Epithelial cell of proximal tubule (primary cell): ENCODE measurements around the gene MAML3. TPM values are rescaled to one million over a fixed set of nuclear protein-coding genes. Genes with fewer than 3 reads are reported as not detected.

Experiments used
- DNase-seq: peaks from one replicate; pipeline ENCODE4 v3.0.0-alpha.2; 2011; ENCODE audit warnings: low read depth
- H3K4me3 ChIP-seq: 2 replicates; pipeline ENCODE4 v1.5.1; 2011; ENCODE audit warnings: low read depth, mild to moderate bottlenecking, low read length
- total RNA-seq: library from RNA; depleted of rRNA; stranded (reverse); fragments of >200 nt; gene quantifications from 2 replicates; pipeline ENCODE4 v1.2.3, GENCODE V29; 2015
- TF ChIP-seq, protein P1 (sequence below): conservative IDR thresholded peaks from 2 replicates; pipeline ENCODE4 v1.5.1; 2012; ENCODE audit warnings: low read depth, mild to moderate bottlenecking, low read length

MAML3 gene
- total RNA-seq, 1 donor from 2014 or later = 1.2 TPM

DNA sequence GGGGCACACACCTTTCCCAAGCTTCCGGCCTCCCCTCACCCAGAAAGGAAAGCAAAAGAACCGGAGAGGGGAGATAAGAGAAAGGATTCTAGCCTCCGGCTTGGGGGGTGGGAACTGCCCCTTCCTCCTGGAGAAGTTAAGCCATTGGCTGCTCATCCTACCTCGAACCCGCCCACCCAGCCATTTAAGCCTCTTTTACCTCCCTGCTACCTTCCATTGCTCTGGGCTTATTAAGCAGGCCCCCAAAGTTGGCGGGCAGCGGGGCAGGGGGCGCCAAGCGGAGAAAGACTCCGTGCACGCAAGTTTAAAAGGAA is 2.3 kb downstream of the MAML3 start:
- TF ChIP-seq, protein P1, sequence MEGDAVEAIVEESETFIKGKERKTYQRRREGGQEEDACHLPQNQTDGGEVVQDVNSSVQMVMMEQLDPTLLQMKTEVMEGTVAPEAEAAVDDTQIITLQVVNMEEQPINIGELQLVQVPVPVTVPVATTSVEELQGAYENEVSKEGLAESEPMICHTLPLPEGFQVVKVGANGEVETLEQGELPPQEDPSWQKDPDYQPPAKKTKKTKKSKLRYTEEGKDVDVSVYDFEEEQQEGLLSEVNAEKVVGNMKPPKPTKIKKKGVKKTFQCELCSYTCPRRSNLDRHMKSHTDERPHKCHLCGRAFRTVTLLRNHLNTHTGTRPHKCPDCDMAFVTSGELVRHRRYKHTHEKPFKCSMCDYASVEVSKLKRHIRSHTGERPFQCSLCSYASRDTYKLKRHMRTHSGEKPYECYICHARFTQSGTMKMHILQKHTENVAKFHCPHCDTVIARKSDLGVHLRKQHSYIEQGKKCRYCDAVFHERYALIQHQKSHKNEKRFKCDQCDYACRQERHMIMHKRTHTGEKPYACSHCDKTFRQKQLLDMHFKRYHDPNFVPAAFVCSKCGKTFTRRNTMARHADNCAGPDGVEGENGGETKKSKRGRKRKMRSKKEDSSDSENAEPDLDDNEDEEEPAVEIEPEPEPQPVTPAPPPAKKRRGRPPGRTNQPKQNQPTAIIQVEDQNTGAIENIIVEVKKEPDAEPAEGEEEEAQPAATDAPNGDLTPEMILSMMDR = no peak
- H3K4me3 ChIP-seq = peak overlapping the region; percentile 93
- DNase-seq = no peak

DNA sequence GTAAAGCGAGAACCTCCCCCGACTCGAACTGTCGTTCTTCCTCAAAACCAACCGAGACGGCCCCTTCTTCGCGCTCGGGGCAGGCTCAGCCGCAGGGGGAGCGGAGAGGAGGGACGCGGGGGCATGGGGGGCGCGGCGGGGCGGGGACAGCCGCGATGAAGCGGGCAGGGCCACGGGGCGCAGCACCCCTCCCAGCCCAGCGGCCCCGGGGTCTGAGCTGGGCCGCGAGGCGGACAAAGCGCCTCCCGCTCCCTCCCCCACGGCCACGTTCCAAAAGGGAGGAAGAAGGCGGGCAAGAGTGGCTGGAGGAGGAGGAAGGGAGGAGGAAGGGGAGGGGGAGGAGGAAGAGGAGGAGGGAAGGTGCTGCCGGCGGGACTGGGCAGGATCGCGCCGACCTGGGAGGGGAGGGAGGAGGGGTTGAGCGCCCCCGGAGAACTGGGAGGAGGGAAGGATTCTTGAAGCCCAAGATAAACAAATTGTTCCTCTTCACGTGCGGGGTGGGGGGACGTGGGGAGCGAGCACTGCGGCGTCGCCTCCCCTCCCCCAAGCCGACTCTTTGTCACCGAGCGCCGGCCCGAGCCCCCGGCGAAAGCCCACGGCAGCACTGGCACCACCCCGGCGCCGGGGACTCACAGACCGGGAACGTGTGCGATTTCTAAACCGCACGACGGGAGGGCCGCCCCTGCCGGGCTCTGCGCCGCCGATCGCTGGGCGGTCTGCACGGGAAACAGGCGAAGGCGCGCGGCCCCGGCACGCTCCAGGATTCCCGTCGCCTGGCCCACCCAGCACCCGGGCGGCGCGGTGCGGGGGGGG is 2.9 kb downstream of the MAML3 start:
- TF ChIP-seq, protein P1 = no peak
- peak overlapping the region; percentile 93 for H3K4me3 ChIP-seq
- no peak for DNase-seq

DNA sequence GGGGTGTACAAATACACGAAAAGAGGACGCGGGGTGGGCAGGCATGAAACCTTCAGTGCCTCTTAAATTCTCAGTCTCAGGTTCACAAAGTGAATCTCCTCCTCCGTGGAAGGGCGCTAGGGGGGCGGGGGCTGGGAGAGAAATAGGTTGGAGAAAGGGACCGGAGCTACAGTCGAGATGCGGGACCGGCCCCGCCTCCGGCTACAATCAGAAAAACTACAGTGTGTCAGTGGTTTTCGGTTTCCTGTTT is 3.4 kb downstream of the MAML3 start:
- TF ChIP-seq, protein P1 = no peak
- DNase-seq = no peak
- peak overlapping the region; percentile 93 for H3K4me3 ChIP-seq

DNA sequence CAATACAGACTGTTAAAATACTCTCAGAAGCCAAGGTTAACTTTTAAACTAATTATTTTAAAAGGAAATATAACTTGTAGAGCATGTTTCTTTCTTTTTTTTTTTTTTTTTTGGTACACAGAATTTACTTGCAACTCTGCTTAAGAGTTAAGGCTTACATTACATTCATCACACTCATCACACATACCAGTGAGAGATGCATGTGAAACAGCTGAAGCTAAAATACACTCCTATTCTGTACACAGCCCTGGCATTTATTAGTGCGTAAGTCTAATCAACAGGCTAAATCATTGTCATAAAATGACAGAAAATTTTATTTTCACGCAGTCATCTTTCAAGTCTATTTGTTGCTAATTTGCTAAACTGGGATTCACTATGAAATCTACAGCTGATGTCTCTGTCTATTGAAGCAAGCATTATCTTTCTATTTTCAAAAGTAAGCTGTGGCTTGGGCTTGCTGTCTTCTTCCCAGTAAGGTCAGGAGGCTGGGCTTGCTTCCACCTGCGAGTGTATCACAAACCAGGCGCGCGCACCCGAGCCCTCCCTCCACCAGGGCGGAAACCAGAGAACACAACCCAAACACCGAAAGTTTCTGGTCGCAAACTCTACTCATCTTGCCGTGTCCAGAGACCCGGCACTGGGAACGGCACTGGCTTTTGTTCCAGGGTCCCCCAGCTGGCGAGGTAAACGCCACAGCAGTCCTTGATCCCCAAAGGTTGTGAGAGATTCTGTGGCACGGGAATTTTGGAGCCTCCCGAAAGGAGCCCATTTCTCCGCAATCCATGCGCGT is 3.9 kb downstream of the MAML3 start:
- TF ChIP-seq, protein P1 = peak; percentile 3
- DNase-seq = no peak

DNA sequence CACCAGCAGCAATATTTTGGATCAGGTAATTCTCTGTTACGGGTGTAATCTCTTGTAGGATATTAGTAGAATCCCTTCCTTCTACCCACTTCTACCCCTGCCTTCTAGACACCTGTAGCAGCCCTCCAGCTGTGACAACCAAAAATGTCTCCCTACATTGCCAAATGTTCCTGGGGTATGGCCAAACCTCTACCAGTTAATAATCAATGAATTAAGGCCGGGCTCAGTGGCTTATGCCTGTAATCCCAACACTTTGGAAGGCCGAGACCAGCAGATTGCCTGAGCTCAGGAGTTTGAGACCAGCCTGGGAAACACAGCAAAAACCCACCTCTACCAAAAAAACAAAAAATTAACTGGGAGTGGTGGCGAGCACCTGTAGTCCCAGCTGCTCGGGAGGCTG is 9.9 kb downstream of the MAML3 start:
- no peak overlapping the region for H3K4me3 ChIP-seq
- DNase-seq = no peak
- TF ChIP-seq, protein P1 = no peak

More for the DNA sequence above, 3.9 kb downstream of the MAML3 start:
- H3K4me3 ChIP-seq = peak overlapping the region; percentile 93

DNA sequence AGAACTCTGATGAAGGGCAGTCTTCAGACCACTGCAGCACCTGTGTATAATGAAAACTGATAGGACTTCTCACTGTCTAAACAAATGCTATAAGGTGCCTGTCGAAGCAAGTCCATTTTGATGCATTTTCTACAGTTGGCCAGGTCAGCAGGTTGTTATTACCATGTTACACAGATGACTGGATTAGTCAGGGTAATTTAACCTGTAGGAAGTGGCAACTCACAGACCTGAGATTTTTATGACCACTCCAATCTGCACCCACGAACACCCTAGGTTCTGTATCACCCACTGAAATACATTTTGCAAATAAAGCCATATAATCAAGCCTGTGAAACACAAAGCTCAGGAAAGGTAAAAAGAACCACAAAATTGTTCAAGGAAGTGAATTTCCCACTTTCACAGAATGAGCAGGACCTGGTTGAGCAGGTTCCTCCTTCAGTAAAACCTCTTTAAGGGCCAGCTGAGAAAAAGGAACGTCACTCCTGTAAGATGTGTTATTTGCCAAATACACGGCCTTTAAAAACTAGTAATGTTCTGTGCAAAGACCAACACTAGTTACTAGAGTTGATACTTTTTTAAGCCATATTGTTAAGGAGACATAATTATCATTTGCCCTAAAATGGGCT is 12.7 kb downstream of the MAML3 start:
- no peak overlapping the region for H3K4me3 ChIP-seq
- TF ChIP-seq, protein P1 = no peak
- no peak for DNase-seq
